ENCODE results near the gene TSPAN19. TPM values are rescaled to one million over a fixed set of nuclear protein-coding genes. Genes with fewer than 3 reads are reported as not detected.

Gene TSPAN19
- total RNA-seq, 4 donors from 2014 or later: not detected

DNA sequence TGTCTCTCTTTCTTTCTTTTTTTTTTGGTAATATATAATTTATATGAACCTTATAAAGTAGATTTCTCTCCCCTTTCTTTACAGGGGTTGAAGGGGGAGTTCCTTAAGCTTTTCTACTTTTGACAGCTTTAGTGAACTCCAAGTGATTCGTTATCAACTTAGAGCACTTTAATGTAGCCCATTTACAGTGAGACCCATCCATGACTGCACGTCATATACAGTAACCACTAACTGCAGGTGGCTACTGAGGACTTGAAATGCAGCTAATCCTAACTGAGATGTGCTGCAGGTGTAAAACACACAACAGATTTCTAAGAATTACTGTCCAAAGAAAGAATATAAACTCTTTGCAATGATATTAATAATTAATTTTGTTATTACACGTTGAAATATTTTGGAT is 656 bp upstream of the TSPAN19 start:
- no peak overlapping the region for H3K4me3 ChIP-seq (ENCODE audit: low read depth, poor library complexity, severe bottlenecking)
- DNase-seq (ENCODE audit: low spot score in 2 of 2): no peak
- 19 to 21% methylated on average over 3 of the region's 3 CpGs for WGBS, 2 donors
- intact Hi-C loops (cut with DNase I; ENCODE audit: low total_unique reads): no loop called here
- TF ChIP-seq, protein P1, sequence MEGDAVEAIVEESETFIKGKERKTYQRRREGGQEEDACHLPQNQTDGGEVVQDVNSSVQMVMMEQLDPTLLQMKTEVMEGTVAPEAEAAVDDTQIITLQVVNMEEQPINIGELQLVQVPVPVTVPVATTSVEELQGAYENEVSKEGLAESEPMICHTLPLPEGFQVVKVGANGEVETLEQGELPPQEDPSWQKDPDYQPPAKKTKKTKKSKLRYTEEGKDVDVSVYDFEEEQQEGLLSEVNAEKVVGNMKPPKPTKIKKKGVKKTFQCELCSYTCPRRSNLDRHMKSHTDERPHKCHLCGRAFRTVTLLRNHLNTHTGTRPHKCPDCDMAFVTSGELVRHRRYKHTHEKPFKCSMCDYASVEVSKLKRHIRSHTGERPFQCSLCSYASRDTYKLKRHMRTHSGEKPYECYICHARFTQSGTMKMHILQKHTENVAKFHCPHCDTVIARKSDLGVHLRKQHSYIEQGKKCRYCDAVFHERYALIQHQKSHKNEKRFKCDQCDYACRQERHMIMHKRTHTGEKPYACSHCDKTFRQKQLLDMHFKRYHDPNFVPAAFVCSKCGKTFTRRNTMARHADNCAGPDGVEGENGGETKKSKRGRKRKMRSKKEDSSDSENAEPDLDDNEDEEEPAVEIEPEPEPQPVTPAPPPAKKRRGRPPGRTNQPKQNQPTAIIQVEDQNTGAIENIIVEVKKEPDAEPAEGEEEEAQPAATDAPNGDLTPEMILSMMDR (IDR thresholded peaks at IDR 0.05): no peak
- no peak for TF ChIP-seq POLR2A (IDR thresholded peaks at IDR 0.05)

DNA sequence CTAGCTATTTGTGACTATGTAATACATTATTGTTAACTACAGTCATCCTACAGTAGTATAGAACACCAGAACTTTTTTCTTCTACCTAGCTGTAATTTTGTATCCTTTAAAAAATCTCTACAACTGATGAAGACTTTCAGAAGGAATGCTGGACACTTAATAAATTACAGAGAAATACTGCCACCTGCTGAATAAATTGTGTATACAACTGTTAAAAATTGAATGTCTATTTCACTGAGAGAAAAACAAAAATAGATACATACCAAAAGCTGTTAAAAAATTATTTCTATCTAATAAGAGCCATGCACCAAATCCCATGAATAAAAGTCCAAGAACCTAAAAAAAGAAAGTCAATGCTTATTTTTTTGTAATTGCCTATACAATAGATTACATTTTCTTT is 6.6 kb downstream of the TSPAN19 start:
- intact Hi-C loops (cut with DNase I; ENCODE audit: low total_unique reads): loop anchor here (5.0 kb wide), 1 partner anchor 157 kb away; no protein-coding TSS in a partner anchor

DNA sequence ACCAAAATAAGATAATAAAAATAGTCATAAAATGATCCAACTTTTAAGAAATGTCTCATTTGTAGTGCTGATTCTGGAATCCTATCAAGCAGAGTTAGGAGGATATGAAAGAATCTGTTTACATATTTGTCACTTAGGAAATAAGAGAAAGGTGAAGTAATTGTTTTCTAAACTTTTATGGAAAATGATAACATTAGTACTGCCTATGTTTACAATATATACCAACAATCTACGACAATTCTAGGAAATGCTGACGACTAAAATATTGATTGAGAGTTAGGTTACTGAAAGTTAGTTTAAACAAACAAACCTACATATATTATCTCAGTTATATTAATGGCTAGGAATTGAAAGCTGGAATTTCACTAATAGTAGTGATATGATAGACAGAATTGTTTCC is 18.0 kb downstream of the TSPAN19 start:
- TF ChIP-seq, protein P1 (IDR thresholded peaks at IDR 0.05): no peak
- no peak for TF ChIP-seq POLR2A (IDR thresholded peaks at IDR 0.05)
- WGBS, 2 donors: 63 to 73% methylated on average over 2 of the region's 2 CpGs
- DNase-seq (ENCODE audit: low spot score in 2 of 2): no peak
- no peak overlapping the region for H3K4me3 ChIP-seq (ENCODE audit: low read depth, poor library complexity, severe bottlenecking)
- intact Hi-C loops (cut with DNase I; ENCODE audit: low total_unique reads): no loop called here

More for the DNA sequence above, 6.6 kb downstream of the TSPAN19 start:
- no peak for DNase-seq (ENCODE audit: low spot score in 2 of 2)
- TF ChIP-seq, protein P1 (IDR thresholded peaks at IDR 0.05): no peak
- no peak for TF ChIP-seq POLR2A (IDR thresholded peaks at IDR 0.05)
- H3K4me3 ChIP-seq (ENCODE audit: low read depth, poor library complexity, severe bottlenecking): no peak overlapping the region

DNA sequence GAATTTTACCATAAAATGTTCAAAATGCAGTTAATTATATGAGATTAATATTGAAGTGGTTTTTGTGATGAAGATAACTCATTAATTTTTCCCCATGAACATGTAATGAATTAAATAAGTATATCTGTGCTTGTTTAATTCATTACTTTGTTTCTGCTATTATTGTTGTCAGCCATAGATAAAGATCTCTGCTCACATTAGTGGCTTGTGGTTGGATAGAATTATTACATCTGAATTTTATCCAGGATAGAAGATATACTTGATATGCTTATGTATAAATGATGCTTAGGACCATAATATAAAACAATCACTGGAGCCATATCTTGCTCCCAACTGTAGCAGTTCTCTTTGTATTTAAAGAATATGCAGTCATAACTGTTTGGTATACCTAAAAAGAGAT is 18.5 kb downstream of the TSPAN19 start:
- DNase-seq (ENCODE audit: low spot score in 2 of 2): no peak
- intact Hi-C loops (cut with DNase I; ENCODE audit: low total_unique reads): no loop called here
- H3K4me3 ChIP-seq (ENCODE audit: low read depth, poor library complexity, severe bottlenecking): no peak overlapping the region
- TF ChIP-seq, protein P1 (IDR thresholded peaks at IDR 0.05): no peak
- no peak for TF ChIP-seq POLR2A (IDR thresholded peaks at IDR 0.05)

DNA sequence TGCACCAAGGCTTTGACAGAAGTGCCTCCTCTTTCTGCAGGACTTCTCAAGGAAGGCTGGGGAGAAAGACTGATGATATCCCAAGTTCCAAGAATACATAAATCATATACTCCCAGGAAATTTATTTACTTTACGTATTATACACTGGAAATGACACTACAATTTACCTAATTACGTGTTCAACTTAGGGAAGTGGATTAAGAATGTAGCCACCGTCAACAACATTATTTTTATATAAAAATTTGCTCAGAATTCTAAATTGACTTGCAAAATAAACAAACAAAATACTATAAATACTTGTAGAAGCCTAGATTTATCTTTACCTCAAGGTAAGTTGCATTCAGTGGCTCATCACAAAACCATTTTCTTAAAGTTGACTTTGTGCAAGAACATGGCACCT is 18.9 kb downstream of the TSPAN19 start:
- TF ChIP-seq, protein P1 (IDR thresholded peaks at IDR 0.05): no peak
- TF ChIP-seq POLR2A (IDR thresholded peaks at IDR 0.05): no peak
- 74 to 75% methylated on average over 3 of the region's 3 CpGs for WGBS, 2 donors
- no peak for DNase-seq (ENCODE audit: low spot score in 2 of 2)

DNA sequence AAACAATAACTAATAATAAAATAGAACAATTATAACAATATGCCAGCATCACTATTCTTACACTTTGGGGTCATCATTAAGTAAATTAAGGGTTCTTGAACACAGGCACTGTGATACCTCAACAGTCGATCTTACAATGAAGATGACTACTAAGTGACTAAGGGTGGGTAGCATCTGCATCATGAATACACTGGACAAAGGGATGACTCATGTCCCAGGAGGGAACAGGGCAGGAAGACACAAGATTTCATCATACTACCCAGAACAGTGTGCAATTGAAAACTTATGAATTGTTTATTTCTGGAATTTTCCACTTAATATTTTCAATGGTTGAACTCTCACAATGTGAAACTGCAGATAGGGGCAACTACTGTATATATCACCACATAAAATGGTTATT is 19.7 kb downstream of the TSPAN19 start:
- no peak for TF ChIP-seq POLR2A (IDR thresholded peaks at IDR 0.05)
- TF ChIP-seq, protein P1 (IDR thresholded peaks at IDR 0.05): no peak
- H3K4me3 ChIP-seq (ENCODE audit: low read depth, poor library complexity, severe bottlenecking): no peak overlapping the region
- 34 to 48% methylated on average over 1 of the region's 1 CpG for WGBS, 2 donors
- intact Hi-C loops (cut with DNase I; ENCODE audit: low total_unique reads): no loop called here
- DNase-seq (ENCODE audit: low spot score in 2 of 2): peak in 1 of 2 donors; percentile 50

More for the DNA sequence above, 18.9 kb downstream of the TSPAN19 start:
- intact Hi-C loops (cut with DNase I; ENCODE audit: low total_unique reads): no loop called here
- H3K4me3 ChIP-seq (ENCODE audit: low read depth, poor library complexity, severe bottlenecking): no peak overlapping the region
